ENCODE results near the gene SSBP2. TPM values are rescaled to one million over a fixed set of nuclear protein-coding genes. Genes with fewer than 3 reads are reported as not detected.
A peak's percentile ranks its signal among the peaks of the same experiment; 100 is the strongest.

SSBP2 gene
- total and polyA plus RNA-seq, 2 donors (not counting 1 experiment from before 2014, with no cell fraction given): 44.4 to 63.1 TPM

- H3K27ac ChIP-seq (ENCODE audit: insufficient read depth, low read length): no peak overlapping the region
- H3K4me3 ChIP-seq (replicated peaks in 1 of 4; ENCODE audit: control extremely low read depth in 1 of 4, insufficient read depth in 1 of 4, low read depth in 3 of 4, low read length in 4 of 4): no peak overlapping the region
- H3K4me2 ChIP-seq (ENCODE audit: extremely low read depth, insufficient read depth, low read length): no peak overlapping the region
- no peak for DNase-seq (ENCODE audit: low read depth in 2 of 2)
- no peaks in the 10 kb centered on the region for H3K9me3 ChIP-seq (ENCODE audit: control insufficient read depth, insufficient read depth, low read depth, low read length)
- H3K4me1 ChIP-seq (ENCODE audit: control insufficient read depth, extremely low read depth, insufficient read depth, low read length): peaks cover 15% of the 10 kb centered on the region
- no peaks in the 10 kb centered on the region for H3K36me3 ChIP-seq (ENCODE audit: control insufficient read depth, insufficient read depth, low read length)
- H3K79me2 ChIP-seq (ENCODE audit: control insufficient read depth, insufficient read depth, low read length): no peaks in the 10 kb centered on the region
- no peak overlapping the region for H2AFZ ChIP-seq (ENCODE audit: low read length)
- H4K20me1 ChIP-seq (ENCODE audit: control insufficient read depth, extremely low read depth, insufficient read depth, low read length): no peaks in the 10 kb centered on the region
- no peaks in the 10 kb centered on the region for H3K27me3 ChIP-seq (ENCODE audit: control insufficient read depth, insufficient read depth, low read length)
- TF ChIP-seq CTCF (conservative IDR thresholded peaks at IDR 0.05 in 1 of 2, IDR thresholded peaks at IDR 0.05 in 1 of 2; ENCODE audit: low read depth in 1 of 2, low read length in 2 of 2): no peak
- TF ChIP-seq EZH2 (IDR thresholded peaks at IDR 0.05; ENCODE audit: low read length, missing control alignments): no peak
- H3K9ac ChIP-seq (ENCODE audit: insufficient read depth, low read length): no peak overlapping the region
Measured at GRCh38 chr5:81785322-81785721, 34.4 kb upstream of the SSBP2 start.

- H3K27me3 ChIP-seq (ENCODE audit: control insufficient read depth, insufficient read depth, low read length): no peaks in the 10 kb centered on the region
- peaks cover 18% of the 10 kb centered on the region for H3K4me1 ChIP-seq (ENCODE audit: control insufficient read depth, extremely low read depth, insufficient read depth, low read length)
- no peaks in the 10 kb centered on the region for H3K79me2 ChIP-seq (ENCODE audit: control insufficient read depth, insufficient read depth, low read length)
- H3K36me3 ChIP-seq (ENCODE audit: control insufficient read depth, insufficient read depth, low read length): no peaks in the 10 kb centered on the region
- TF ChIP-seq CTCF (conservative IDR thresholded peaks at IDR 0.05 in 1 of 2, IDR thresholded peaks at IDR 0.05 in 1 of 2; ENCODE audit: low read depth in 1 of 2, low read length in 2 of 2): no peak
- TF ChIP-seq EZH2 (IDR thresholded peaks at IDR 0.05; ENCODE audit: low read length, missing control alignments): no peak
- no peak overlapping the region for H3K27ac ChIP-seq (ENCODE audit: insufficient read depth, low read length)
- no peak overlapping the region for H3K4me3 ChIP-seq (replicated peaks in 1 of 4; ENCODE audit: control extremely low read depth in 1 of 4, insufficient read depth in 1 of 4, low read depth in 3 of 4, low read length in 4 of 4)
- H3K4me2 ChIP-seq (ENCODE audit: extremely low read depth, insufficient read depth, low read length): peak overlapping the region; percentile 56
- no peak overlapping the region for H3K9ac ChIP-seq (ENCODE audit: insufficient read depth, low read length)
- no peaks in the 10 kb centered on the region for H4K20me1 ChIP-seq (ENCODE audit: control insufficient read depth, extremely low read depth, insufficient read depth, low read length)
- peak overlapping the region; percentile 69 for H2AFZ ChIP-seq (ENCODE audit: low read length)
- H3K9me3 ChIP-seq (ENCODE audit: control insufficient read depth, insufficient read depth, low read depth, low read length): no peaks in the 10 kb centered on the region
- no peak for DNase-seq (ENCODE audit: low read depth in 2 of 2)
Measured at GRCh38 chr5:81783401-81783800, 32.5 kb upstream of the SSBP2 start.

- H3K79me2 ChIP-seq (ENCODE audit: control insufficient read depth, insufficient read depth, low read length): no peaks in the 10 kb centered on the region
- no peak overlapping the region for H2AFZ ChIP-seq (ENCODE audit: low read length)
- peaks cover 12% of the 10 kb centered on the region for H3K4me1 ChIP-seq (ENCODE audit: control insufficient read depth, extremely low read depth, insufficient read depth, low read length)
- no peak overlapping the region for H3K9ac ChIP-seq (ENCODE audit: insufficient read depth, low read length)
- H4K20me1 ChIP-seq (ENCODE audit: control insufficient read depth, extremely low read depth, insufficient read depth, low read length): no peaks in the 10 kb centered on the region
- no peak overlapping the region for H3K4me3 ChIP-seq (replicated peaks in 1 of 4; ENCODE audit: control extremely low read depth in 1 of 4, insufficient read depth in 1 of 4, low read depth in 3 of 4, low read length in 4 of 4)
- no peak overlapping the region for H3K27ac ChIP-seq (ENCODE audit: insufficient read depth, low read length)
- no peaks in the 10 kb centered on the region for H3K27me3 ChIP-seq (ENCODE audit: control insufficient read depth, insufficient read depth, low read length)
- no peaks in the 10 kb centered on the region for H3K9me3 ChIP-seq (ENCODE audit: control insufficient read depth, insufficient read depth, low read depth, low read length)
- H3K4me2 ChIP-seq (ENCODE audit: extremely low read depth, insufficient read depth, low read length): no peak overlapping the region
- DNase-seq (ENCODE audit: low read depth in 2 of 2): peak; percentile 23 to 52
- H3K36me3 ChIP-seq (ENCODE audit: control insufficient read depth, insufficient read depth, low read length): no peaks in the 10 kb centered on the region
- TF ChIP-seq EZH2 (IDR thresholded peaks at IDR 0.05; ENCODE audit: low read length, missing control alignments) (no peak), CTCF (conservative IDR thresholded peaks at IDR 0.05 in 1 of 2, IDR thresholded peaks at IDR 0.05 in 1 of 2; ENCODE audit: low read depth in 1 of 2, low read length in 2 of 2) (no peak)
Measured at GRCh38 chr5:81782811-81783210, 31.9 kb upstream of the SSBP2 start.
